ENCODE measurements around the gene NANOG.

DNA sequence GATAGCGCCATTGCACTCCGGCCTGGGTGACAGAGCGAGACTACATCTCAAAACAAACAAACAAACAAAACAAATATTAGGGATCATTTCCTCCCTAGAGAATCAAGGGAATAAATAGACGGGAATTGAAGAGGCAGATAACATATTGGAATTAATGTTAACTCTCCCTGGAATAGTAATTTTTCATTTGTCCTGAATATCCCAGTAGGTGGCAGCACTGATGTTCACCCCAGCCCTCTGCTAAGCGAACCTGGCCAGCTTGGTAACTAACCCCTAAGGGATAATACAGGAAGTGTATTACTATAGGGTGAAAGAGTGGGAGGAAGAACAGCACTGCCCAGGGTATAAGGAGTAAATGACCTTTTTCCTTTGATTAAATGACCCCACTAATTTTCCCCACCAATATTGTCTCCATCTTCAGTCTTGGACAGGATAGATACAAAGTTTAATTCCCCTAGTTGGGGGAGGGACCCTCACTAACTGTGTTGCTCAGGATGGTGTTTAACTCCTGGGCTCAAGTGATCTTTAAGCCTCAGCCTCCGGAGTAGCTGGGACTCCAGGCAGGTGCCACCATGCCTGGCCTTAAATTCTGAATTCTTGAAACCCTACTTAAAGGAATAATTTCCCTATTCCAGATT lies 43.0 kb downstream of the NANOG start:
- TF ChIP-seq POLR2AphosphoS5 (IDR thresholded peaks at IDR 0.05; ENCODE audit: low read depth, low read length): no peak
- TF ChIP-seq TAF1 (IDR thresholded peaks at IDR 0.05; ENCODE audit: borderline replicate concordance, insufficient read depth, low read length): no peak
- no peak for TF ChIP-seq SIN3A (IDR thresholded peaks at IDR 0.05; ENCODE audit: borderline replicate concordance, insufficient read depth, low read length)
- TF ChIP-seq, protein P1, sequence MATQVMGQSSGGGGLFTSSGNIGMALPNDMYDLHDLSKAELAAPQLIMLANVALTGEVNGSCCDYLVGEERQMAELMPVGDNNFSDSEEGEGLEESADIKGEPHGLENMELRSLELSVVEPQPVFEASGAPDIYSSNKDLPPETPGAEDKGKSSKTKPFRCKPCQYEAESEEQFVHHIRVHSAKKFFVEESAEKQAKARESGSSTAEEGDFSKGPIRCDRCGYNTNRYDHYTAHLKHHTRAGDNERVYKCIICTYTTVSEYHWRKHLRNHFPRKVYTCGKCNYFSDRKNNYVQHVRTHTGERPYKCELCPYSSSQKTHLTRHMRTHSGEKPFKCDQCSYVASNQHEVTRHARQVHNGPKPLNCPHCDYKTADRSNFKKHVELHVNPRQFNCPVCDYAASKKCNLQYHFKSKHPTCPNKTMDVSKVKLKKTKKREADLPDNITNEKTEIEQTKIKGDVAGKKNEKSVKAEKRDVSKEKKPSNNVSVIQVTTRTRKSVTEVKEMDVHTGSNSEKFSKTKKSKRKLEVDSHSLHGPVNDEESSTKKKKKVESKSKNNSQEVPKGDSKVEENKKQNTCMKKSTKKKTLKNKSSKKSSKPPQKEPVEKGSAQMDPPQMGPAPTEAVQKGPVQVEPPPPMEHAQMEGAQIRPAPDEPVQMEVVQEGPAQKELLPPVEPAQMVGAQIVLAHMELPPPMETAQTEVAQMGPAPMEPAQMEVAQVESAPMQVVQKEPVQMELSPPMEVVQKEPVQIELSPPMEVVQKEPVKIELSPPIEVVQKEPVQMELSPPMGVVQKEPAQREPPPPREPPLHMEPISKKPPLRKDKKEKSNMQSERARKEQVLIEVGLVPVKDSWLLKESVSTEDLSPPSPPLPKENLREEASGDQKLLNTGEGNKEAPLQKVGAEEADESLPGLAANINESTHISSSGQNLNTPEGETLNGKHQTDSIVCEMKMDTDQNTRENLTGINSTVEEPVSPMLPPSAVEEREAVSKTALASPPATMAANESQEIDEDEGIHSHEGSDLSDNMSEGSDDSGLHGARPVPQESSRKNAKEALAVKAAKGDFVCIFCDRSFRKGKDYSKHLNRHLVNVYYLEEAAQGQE (IDR thresholded peaks at IDR 0.05; ENCODE audit: insufficient read depth in 1 of 2, low read depth in 2 of 2, low read length in 2 of 2): no peak
